Measurements from ENCODE around the gene LMF1. TPM values are rescaled to one million over a fixed set of nuclear protein-coding genes. Genes with fewer than 3 reads are reported as not detected.

The LMF1 gene
- total and polyA plus RNA-seq, 9 of the 15 experiments (the other 6 are each of a cell fraction or from before 2014, with no cell fraction given) = 0.11 to 1.6 (median 0.55) TPM; not detected in 1

GRCh38 chr16:872436-873242 is 98.1 kb downstream of the LMF1 start:
- 2% methylated on average over 22 of the region's 23 CpGs for WGBS (ENCODE audit: insufficient coverage, low coverage, missing lambda C conversion rate)
- peaks cover 32% of the 10 kb centered on the region; the same call in 1 of the 2 replicates for H4K20me1 ChIP-seq (replicated peaks; ENCODE audit: control insufficient read depth, insufficient read depth, low read length)

More at GRCh38 chr16:872436-873242, 98.1 kb downstream of the LMF1 start:
- DNase-seq (ENCODE audit: extremely low read depth in 1 of 4, low spot score in 3 of 4) = no peak
- peaks cover 0 to 56% of the 10 kb centered on the region in 2 experiments; a peak in 3 of 5 replicates for H3K4me1 ChIP-seq (replicated peaks in 1 of 2; ENCODE audit: control insufficient read depth in 2 of 2, insufficient read depth in 2 of 2, low read length in 2 of 2)
- intact Hi-C loops (cut with micrococcal nuclease) = no loop called here
- H2AFZ ChIP-seq (ENCODE audit: low read depth, low read length) = no peak overlapping the region
- H3K9me1 ChIP-seq (ENCODE audit: control insufficient read depth, insufficient read depth, low read length) = peaks cover 3% of the 10 kb centered on the region
- ChIA-PET POLR2A (no interaction called here), CTCF (ENCODE audit: low intra/inter-chr PET ratio) (no interaction called here)
- peaks cover 57 to 92% of the 10 kb centered on the region in 2 experiments; a peak in 4 of 5 replicates for H3K27me3 ChIP-seq (ENCODE audit: control insufficient read depth in 2 of 2, insufficient read depth in 2 of 2, low read length in 2 of 2)
- BruUV-seq (replicated peaks) = no TSS peak
- no peak for ATAC-seq
- H3K36me3 ChIP-seq (ENCODE audit: control insufficient read depth, insufficient read depth, low read length) = no peaks in the 10 kb centered on the region
- in situ Hi-C loops (cut with MboI) = no loop called here
- no peak overlapping the region for H3K4me2 ChIP-seq (ENCODE audit: insufficient read depth, low read length)
- no peak overlapping the region for H3K27ac ChIP-seq (ENCODE audit: extremely low read depth, low read depth, low read length)
- no peak overlapping the region for H3K4me3 ChIP-seq
- H3K79me2 ChIP-seq (ENCODE audit: control insufficient read depth, insufficient read depth, low read length) = no peaks in the 10 kb centered on the region
- no peak for FAIRE-seq
- TF ChIP-seq E2F3 (CRISPR knock-in tag; IDR thresholded peaks at IDR 0.05) (no peak), ZNF184 (CRISPR knock-in tag; IDR thresholded peaks at IDR 0.05) (no peak), MAFG (tag; conservative IDR thresholded peaks at IDR 0.05) (no peak), SREBF1 (IDR thresholded peaks at IDR 0.05; ENCODE audit: borderline replicate concordance, low read depth, low read length) (no peak), PHB2 (IDR thresholded peaks at IDR 0.05; ENCODE audit: low read depth) (no peak), RFX1 (IDR thresholded peaks at IDR 0.05) (no peak), YBX1 (IDR thresholded peaks at IDR 0.05) (no peak), YY1 (IDR thresholded peaks at IDR 0.05; ENCODE audit: borderline replicate concordance in 1 of 3, control insufficient read depth in 1 of 3, extremely low read depth in 1 of 3, insufficient read depth in 3 of 3, insufficient read length in 1 of 3, insufficient replicate concordance in 2 of 3, low read depth in 1 of 3, low read length in 2 of 3) (no peak), ZNF584 (CRISPR knock-in tag; IDR thresholded peaks at IDR 0.05; ENCODE audit: low read depth) (no peak), SMARCB1 (IDR thresholded peaks at IDR 0.05; ENCODE audit: insufficient read length, low read depth) (no peak), RUNX1 (IDR thresholded peaks at IDR 0.05; ENCODE audit: low read depth) (no peak), ASH1L (IDR thresholded peaks at IDR 0.05; ENCODE audit: borderline replicate concordance, low read depth, partially characterized antibody) (no peak), ZNF551 (CRISPR knock-in tag; IDR thresholded peaks at IDR 0.05) (no peak)
- TF ChIP-seq, protein P1, sequence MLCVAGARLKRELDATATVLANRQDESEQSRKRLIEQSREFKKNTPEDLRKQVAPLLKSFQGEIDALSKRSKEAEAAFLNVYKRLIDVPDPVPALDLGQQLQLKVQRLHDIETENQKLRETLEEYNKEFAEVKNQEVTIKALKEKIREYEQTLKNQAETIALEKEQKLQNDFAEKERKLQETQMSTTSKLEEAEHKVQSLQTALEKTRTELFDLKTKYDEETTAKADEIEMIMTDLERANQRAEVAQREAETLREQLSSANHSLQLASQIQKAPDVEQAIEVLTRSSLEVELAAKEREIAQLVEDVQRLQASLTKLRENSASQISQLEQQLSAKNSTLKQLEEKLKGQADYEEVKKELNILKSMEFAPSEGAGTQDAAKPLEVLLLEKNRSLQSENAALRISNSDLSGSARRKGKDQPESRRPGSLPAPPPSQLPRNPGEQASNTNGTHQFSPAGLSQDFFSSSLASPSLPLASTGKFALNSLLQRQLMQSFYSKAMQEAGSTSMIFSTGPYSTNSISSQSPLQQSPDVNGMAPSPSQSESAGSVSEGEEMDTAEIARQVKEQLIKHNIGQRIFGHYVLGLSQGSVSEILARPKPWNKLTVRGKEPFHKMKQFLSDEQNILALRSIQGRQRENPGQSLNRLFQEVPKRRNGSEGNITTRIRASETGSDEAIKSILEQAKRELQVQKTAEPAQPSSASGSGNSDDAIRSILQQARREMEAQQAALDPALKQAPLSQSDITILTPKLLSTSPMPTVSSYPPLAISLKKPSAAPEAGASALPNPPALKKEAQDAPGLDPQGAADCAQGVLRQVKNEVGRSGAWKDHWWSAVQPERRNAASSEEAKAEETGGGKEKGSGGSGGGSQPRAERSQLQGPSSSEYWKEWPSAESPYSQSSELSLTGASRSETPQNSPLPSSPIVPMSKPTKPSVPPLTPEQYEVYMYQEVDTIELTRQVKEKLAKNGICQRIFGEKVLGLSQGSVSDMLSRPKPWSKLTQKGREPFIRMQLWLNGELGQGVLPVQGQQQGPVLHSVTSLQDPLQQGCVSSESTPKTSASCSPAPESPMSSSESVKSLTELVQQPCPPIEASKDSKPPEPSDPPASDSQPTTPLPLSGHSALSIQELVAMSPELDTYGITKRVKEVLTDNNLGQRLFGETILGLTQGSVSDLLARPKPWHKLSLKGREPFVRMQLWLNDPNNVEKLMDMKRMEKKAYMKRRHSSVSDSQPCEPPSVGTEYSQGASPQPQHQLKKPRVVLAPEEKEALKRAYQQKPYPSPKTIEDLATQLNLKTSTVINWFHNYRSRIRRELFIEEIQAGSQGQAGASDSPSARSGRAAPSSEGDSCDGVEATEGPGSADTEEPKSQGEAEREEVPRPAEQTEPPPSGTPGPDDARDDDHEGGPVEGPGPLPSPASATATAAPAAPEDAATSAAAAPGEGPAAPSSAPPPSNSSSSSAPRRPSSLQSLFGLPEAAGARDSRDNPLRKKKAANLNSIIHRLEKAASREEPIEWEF (CRISPR knock-in tag; IDR thresholded peaks at IDR 0.05) = no peak
- TF ChIP-seq, protein P2, sequence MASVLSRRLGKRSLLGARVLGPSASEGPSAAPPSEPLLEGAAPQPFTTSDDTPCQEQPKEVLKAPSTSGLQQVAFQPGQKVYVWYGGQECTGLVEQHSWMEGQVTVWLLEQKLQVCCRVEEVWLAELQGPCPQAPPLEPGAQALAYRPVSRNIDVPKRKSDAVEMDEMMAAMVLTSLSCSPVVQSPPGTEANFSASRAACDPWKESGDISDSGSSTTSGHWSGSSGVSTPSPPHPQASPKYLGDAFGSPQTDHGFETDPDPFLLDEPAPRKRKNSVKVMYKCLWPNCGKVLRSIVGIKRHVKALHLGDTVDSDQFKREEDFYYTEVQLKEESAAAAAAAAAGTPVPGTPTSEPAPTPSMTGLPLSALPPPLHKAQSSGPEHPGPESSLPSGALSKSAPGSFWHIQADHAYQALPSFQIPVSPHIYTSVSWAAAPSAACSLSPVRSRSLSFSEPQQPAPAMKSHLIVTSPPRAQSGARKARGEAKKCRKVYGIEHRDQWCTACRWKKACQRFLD (CRISPR knock-in tag; IDR thresholded peaks at IDR 0.05) = no peak
- no peaks in the 10 kb centered on the region for H3K9me3 ChIP-seq (replicated peaks; ENCODE audit: control insufficient read depth, insufficient read depth, low read depth, low read length)
- H3K9ac ChIP-seq (ENCODE audit: insufficient read depth in 1 of 2, low read depth in 2 of 2, low read length in 2 of 2) = no peak overlapping the region

Measured in K562 (cell line).